Liver (tissue), 3 donors: ENCODE measurements around the gene ATG16L1.

Source experiments
- CTCF ChIP-seq: fragments of 150-350 bp; IDR thresholded peaks from 2 replicates; pipeline ENCODE4 v1.5.1; 2017; ENCODE audit warnings: improper control_type of control experiment, low read depth, low read length; ENCODE audit not compliant: missing input control
- JUND ChIP-seq, 2 donors: IDR thresholded peaks; 2 replicates each; pipeline ENCODE4 v1.6.1; 2016; ENCODE audit warnings: antibody characterized with exemption in 2 of 2
- RAD21 ChIP-seq, 2 donors: IDR thresholded peaks; 2 replicates each; pipeline ENCODE4 v1.6.1; 2016; ENCODE audit warnings: antibody characterized with exemption in 2 of 2, mild to moderate bottlenecking in 2 of 2
- ZBTB33 ChIP-seq: IDR thresholded peaks from 2 replicates; pipeline ENCODE4 v1.6.1; 2016; ENCODE audit warnings: antibody characterized with exemption
- donor health status: healthy.
- donor health status: healthy.

- TF ChIP-seq RAD21 (IDR thresholded peaks at IDR 0.05), result no peak
- TF ChIP-seq ZBTB33, result no peak
- no peak for TF ChIP-seq JUND (IDR thresholded peaks at IDR 0.05)
- TF ChIP-seq CTCF, result no peak
Observed at GRCh38 chr2:233245406-233245805, 6.1 kb upstream of the ATG16L1 start.
